ENCODE data around the gene CCDC88B.

CCDC88B gene

DNA sequence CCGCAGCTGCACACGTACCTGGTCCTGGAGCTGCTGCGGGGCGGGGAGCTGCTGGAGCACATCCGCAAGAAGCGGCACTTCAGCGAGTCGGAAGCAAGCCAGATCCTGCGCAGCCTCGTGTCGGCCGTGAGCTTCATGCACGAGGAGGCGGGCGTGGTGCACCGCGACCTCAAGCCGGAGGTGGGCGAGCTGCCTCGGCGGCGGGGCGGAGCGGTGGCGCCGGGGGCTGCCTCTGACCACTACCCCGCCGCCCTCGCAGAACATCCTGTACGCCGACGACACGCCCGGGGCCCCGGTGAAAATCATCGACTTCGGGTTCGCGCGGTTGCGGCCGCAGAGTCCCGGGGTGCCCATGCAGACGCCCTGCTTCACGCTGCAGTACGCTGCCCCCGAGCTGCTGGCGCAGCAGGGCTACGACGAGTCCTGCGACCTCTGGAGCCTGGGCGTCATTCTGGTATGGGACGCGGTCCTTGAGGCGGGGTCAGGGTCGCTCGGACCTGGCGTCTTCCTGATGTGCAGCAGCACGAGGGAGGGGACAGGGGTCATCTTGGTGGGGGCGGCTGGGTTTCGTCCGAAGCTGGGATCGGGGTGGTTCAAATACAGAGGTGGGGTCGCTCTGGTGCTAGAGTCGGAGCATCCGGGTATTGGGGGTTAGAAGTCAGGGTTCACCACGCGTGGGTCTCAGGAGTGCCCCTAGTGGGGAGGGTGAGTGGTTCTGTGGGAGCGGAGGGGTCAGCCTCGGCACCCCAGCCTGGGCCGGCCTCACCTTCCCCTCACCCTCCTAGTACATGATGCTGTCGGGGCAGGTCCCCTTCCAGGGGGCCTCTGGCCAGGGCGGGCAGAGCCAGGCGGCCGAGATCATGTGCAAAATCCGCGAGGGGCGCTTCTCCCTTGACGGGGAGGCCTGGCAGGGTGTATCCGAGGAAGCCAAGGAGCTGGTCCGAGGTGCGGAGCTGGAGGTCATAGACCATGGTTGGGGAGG lies 29.7 kb downstream of the CCDC88B start:
- Histone ChIP-seq H3K27me3 (ENCODE audit: control insufficient read depth, insufficient read depth, low read length) (no peaks in the 10 kb centered on the region), H3K9me3 (ENCODE audit: control insufficient read depth, insufficient read depth, low read length) (no peaks in the 10 kb centered on the region), H3K4me3 (ENCODE audit: low read depth, low read length) (no peak overlapping the region), H3K9ac (ENCODE audit: low read depth, low read length) (no peak overlapping the region), H3K36me3 (ENCODE audit: control insufficient read depth, insufficient read depth, low read length) (peaks cover 20% of the 10 kb centered on the region), H3K4me1 (ENCODE audit: control insufficient read depth, insufficient read depth, low read length) (0 out of 2 replicates have a peak, but pooled peaks cover 3% of the 10 kb centered on the region), H3K27ac (ENCODE audit: low read depth, low read length) (no peak overlapping the region)

DNA sequence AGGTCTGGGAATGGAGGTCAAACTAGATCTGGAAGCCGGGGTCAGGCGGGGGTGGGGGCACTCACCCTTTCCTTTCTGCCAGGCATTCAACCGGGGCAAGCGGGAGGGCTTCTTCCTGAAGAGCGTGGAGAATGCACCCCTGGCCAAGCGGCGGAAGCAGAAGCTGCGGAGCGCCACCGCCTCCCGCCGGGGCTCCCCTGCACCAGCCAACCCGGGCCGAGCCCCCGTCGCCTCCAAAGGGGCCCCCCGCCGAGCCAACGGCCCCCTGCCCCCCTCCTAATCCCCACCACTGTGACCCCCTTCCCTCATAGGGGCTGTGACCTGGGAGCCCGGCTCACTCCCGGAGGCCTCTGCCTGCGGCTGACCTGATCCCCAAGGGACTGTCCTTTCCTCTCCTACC lies 31.2 kb downstream of the CCDC88B start:
- H3K36me3 ChIP-seq (ENCODE audit: control insufficient read depth, insufficient read depth, low read length): peaks cover 13% of the 10 kb centered on the region; the same call in 1 of the 2 replicates
- no peak overlapping the region for H3K4me3 ChIP-seq (ENCODE audit: low read depth, low read length)
- no peaks in the 10 kb centered on the region for H3K27me3 ChIP-seq (ENCODE audit: control insufficient read depth, insufficient read depth, low read length)
- no peaks in the 10 kb centered on the region for H3K9me3 ChIP-seq (ENCODE audit: control insufficient read depth, insufficient read depth, low read length)
- 0 out of 2 replicates have a peak, but pooled peaks cover 3% of the 10 kb centered on the region for H3K4me1 ChIP-seq (ENCODE audit: control insufficient read depth, insufficient read depth, low read length)
- H3K27ac ChIP-seq (ENCODE audit: low read depth, low read length): no peak overlapping the region
- no peak overlapping the region for H3K9ac ChIP-seq (ENCODE audit: low read depth, low read length)

- peaks cover 6% of the 10 kb centered on the region; the same call in 1 of the 2 replicates for H3K36me3 ChIP-seq (ENCODE audit: control insufficient read depth, insufficient read depth, low read length)
- no peaks in the 10 kb centered on the region for H3K9me3 ChIP-seq (ENCODE audit: control insufficient read depth, insufficient read depth, low read length)
- no peaks in the 10 kb centered on the region for H3K27me3 ChIP-seq (ENCODE audit: control insufficient read depth, insufficient read depth, low read length)
- H3K4me3 ChIP-seq (ENCODE audit: low read depth, low read length): no peak overlapping the region
- H3K9ac ChIP-seq (ENCODE audit: low read depth, low read length): no peak overlapping the region
- H3K27ac ChIP-seq (ENCODE audit: low read depth, low read length): no peak overlapping the region
- H3K4me1 ChIP-seq (ENCODE audit: control insufficient read depth, insufficient read depth, low read length): 0 out of 2 replicates have a peak, but pooled peaks cover 3% of the 10 kb centered on the region
These were observed 32.0 kb downstream of the CCDC88B start for GRCh38 chr11:64372021-64372420.

- Histone ChIP-seq H3K4me3 (ENCODE audit: low read depth, low read length) (peak overlapping the region; percentile 26; the same call in 1 of the 2 replicates), H3K36me3 (ENCODE audit: control insufficient read depth, insufficient read depth, low read length) (peaks cover under 1% of the 10 kb centered on the region; the same call in 1 of the 2 replicates), H3K27ac (ENCODE audit: low read depth, low read length) (peak overlapping the region; percentile 67), H3K9me3 (ENCODE audit: control insufficient read depth, insufficient read depth, low read length) (no peaks in the 10 kb centered on the region), H3K9ac (ENCODE audit: low read depth, low read length) (no peak overlapping the region), H3K27me3 (ENCODE audit: control insufficient read depth, insufficient read depth, low read length) (no peaks in the 10 kb centered on the region), H3K4me1 (ENCODE audit: control insufficient read depth, insufficient read depth, low read length) (0 out of 2 replicates have a peak, but pooled peaks cover 3% of the 10 kb centered on the region)
These were observed 33.0 kb downstream of the CCDC88B start for GRCh38 chr11:64372802-64373597.

DNA sequence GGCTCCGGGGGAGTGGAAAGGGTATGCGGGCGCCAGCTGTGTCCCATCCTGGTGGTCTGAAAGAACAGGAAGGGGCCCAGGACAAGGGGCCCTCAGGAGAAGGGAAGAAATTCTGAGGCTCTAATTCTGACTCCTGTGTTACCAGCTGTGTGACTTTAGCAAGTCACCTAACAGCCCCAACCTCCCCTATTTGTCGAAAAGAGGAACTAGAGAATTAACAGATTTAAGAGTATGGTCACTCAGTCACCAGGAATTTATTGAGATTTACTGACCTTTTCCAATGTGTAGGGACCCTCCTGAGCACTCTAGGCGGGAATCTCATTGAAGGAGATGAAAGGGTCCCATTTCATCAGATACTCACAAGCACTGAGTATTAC lies 33.6 kb downstream of the CCDC88B start:
- Histone ChIP-seq H3K27me3 (ENCODE audit: control insufficient read depth, insufficient read depth, low read length) (no peaks in the 10 kb centered on the region), H3K27ac (ENCODE audit: low read depth, low read length) (peak overlapping the region; percentile 67), H3K36me3 (ENCODE audit: control insufficient read depth, insufficient read depth, low read length) (no peaks in the 10 kb centered on the region), H3K4me1 (ENCODE audit: control insufficient read depth, insufficient read depth, low read length) (0 out of 2 replicates have a peak, but pooled peaks cover 3% of the 10 kb centered on the region), H3K9me3 (ENCODE audit: control insufficient read depth, insufficient read depth, low read length) (no peaks in the 10 kb centered on the region), H3K9ac (ENCODE audit: low read depth, low read length) (no peak overlapping the region), H3K4me3 (ENCODE audit: low read depth, low read length) (peak overlapping the region; percentile 26; the same call in 1 of the 2 replicates)

DNA sequence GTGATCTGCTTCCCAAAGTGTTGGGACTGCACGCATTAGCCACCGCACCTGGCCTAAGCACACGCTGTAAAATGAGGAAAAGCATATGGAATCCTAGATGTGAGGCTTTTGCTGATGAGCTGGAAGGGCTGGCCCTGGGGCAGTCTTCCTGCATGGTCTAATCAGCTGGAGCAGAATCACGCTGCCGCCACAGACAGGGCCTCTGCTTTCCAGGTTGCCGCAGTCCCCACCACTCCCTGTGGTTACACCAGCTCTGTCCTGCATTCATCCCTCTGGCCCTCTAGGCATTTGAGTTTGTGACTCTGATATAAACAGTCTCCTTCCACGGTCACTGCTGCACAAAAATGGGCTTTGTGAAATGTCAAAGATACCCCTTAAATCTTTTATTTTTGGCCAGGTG lies 36.1 kb downstream of the CCDC88B start:
- H3K36me3 ChIP-seq (ENCODE audit: control insufficient read depth, insufficient read depth, low read length): no peaks in the 10 kb centered on the region
- no peak overlapping the region for H3K9ac ChIP-seq (ENCODE audit: low read depth, low read length)
- no peaks in the 10 kb centered on the region for H3K9me3 ChIP-seq (ENCODE audit: control insufficient read depth, insufficient read depth, low read length)
- H3K4me3 ChIP-seq (ENCODE audit: low read depth, low read length): no peak overlapping the region
- 0 out of 2 replicates have a peak, but pooled peaks cover 3% of the 10 kb centered on the region for H3K4me1 ChIP-seq (ENCODE audit: control insufficient read depth, insufficient read depth, low read length)
- no peak overlapping the region for H3K27ac ChIP-seq (ENCODE audit: low read depth, low read length)
- no peaks in the 10 kb centered on the region for H3K27me3 ChIP-seq (ENCODE audit: control insufficient read depth, insufficient read depth, low read length)

DNA sequence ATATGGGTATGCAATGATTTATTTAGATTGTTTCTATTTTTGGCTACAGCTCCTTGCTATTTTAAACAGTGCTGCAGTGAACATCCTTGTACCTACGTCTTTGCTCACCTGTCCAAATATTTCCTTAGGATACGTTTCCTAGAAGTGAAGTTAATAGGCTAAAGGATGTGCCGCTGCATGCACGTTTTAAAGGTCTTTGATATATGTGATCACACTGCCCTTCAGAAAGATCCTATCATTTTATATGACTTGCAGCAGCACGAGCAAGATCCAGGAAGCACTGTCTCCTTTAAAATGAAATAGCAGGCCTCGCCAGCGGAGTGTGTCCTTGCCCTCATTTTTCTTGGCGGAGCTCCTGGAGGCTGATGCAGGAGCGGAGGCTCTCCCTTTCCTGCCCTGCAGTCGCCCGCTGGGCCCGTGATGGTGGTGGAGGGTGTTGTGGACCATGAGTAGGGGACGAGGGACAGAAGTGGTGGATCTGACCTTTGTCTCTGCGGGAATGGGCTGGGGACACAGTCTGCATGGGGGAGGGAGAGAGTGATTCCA lies 38.4 kb downstream of the CCDC88B start:
- H3K9me3 ChIP-seq (ENCODE audit: control insufficient read depth, insufficient read depth, low read length): no peaks in the 10 kb centered on the region
- H3K4me1 ChIP-seq (ENCODE audit: control insufficient read depth, insufficient read depth, low read length): 0 out of 2 replicates have a peak, but pooled peaks cover 3% of the 10 kb centered on the region
- H3K36me3 ChIP-seq (ENCODE audit: control insufficient read depth, insufficient read depth, low read length): no peaks in the 10 kb centered on the region
- H3K27ac ChIP-seq (ENCODE audit: low read depth, low read length): no peak overlapping the region
- H3K4me3 ChIP-seq (ENCODE audit: low read depth, low read length): no peak overlapping the region
- no peaks in the 10 kb centered on the region for H3K27me3 ChIP-seq (ENCODE audit: control insufficient read depth, insufficient read depth, low read length)
- no peak overlapping the region for H3K9ac ChIP-seq (ENCODE audit: low read depth, low read length)

GRCh38 chr11:64379160-64379559 lies 39.2 kb downstream of the CCDC88B start:
- no peaks in the 10 kb centered on the region for H3K9me3 ChIP-seq (ENCODE audit: control insufficient read depth, insufficient read depth, low read length)
- no peak overlapping the region for H3K9ac ChIP-seq (ENCODE audit: low read depth, low read length)
- H3K27ac ChIP-seq (ENCODE audit: low read depth, low read length): no peak overlapping the region
- H3K4me1 ChIP-seq (ENCODE audit: control insufficient read depth, insufficient read depth, low read length): no peaks in the 10 kb centered on the region
- H3K27me3 ChIP-seq (ENCODE audit: control insufficient read depth, insufficient read depth, low read length): no peaks in the 10 kb centered on the region
- H3K36me3 ChIP-seq (ENCODE audit: control insufficient read depth, insufficient read depth, low read length): no peaks in the 10 kb centered on the region
- H3K4me3 ChIP-seq (ENCODE audit: low read depth, low read length): no peak overlapping the region

GRCh38 chr11:64379817-64380709 lies 40.1 kb downstream of the CCDC88B start:
- Histone ChIP-seq H3K9me3 (ENCODE audit: control insufficient read depth, insufficient read depth, low read length) (no peaks in the 10 kb centered on the region), H3K27ac (ENCODE audit: low read depth, low read length) (no peak overlapping the region), H3K4me1 (ENCODE audit: control insufficient read depth, insufficient read depth, low read length) (no peaks in the 10 kb centered on the region), H3K27me3 (ENCODE audit: control insufficient read depth, insufficient read depth, low read length) (no peaks in the 10 kb centered on the region), H3K36me3 (ENCODE audit: control insufficient read depth, insufficient read depth, low read length) (no peaks in the 10 kb centered on the region), H3K9ac (ENCODE audit: low read depth, low read length) (no peak overlapping the region), H3K4me3 (ENCODE audit: low read depth, low read length) (no peak overlapping the region)

GRCh38 chr11:64381350-64381749 lies 41.3 kb downstream of the CCDC88B start:
- Histone ChIP-seq H3K27me3 (ENCODE audit: control insufficient read depth, insufficient read depth, low read length) (no peaks in the 10 kb centered on the region), H3K4me1 (ENCODE audit: control insufficient read depth, insufficient read depth, low read length) (no peaks in the 10 kb centered on the region), H3K4me3 (ENCODE audit: low read depth, low read length) (no peak overlapping the region), H3K36me3 (ENCODE audit: control insufficient read depth, insufficient read depth, low read length) (no peaks in the 10 kb centered on the region), H3K9me3 (ENCODE audit: control insufficient read depth, insufficient read depth, low read length) (no peaks in the 10 kb centered on the region), H3K27ac (ENCODE audit: low read depth, low read length) (no peak overlapping the region), H3K9ac (ENCODE audit: low read depth, low read length) (no peak overlapping the region)

Measured in HUES48 (cell line).